WTC11 (cell line): ENCODE data around the gene TFCP2. TPM values are rescaled to one million over a fixed set of nuclear protein-coding genes. Genes with fewer than 3 reads are reported as not detected.

Source experiments
- ATAC-seq: fragments of 200-7000 bp; cut with Tn5 transposase; 2 replicates; pipeline ENCODE4 v1.10.0; 2021; ENCODE audit warnings: mild to moderate bottlenecking, moderate library complexity
- CTCF ChIA-PET: fragments of 300-600 bp; sonication (Branson Sonifier 250); formaldehyde crosslinking; loops from one replicate; lab custom pipeline; 2021; ENCODE audit warnings: antibody characterized with exemption; lab: Charles Lee
- POLR2A ChIA-PET: fragments of 350-600 bp; sonication (Branson Sonifier 250); formaldehyde crosslinking; loops from one replicate; lab custom pipeline; 2021; ENCODE audit warnings: antibody characterized with exemption; lab: Charles Lee
- DNase-seq: peaks from one replicate; pipeline ENCODE4 v3.0.0; 2021; ENCODE audit warnings: low spot score
- H3K27ac Mint-ChIP-seq: 2 replicates; pipeline ENCODE4 v1.8.0; 2021; ENCODE audit warnings: mixed read lengths
- H3K27me3 Mint-ChIP-seq: 2 replicates; pipeline ENCODE4 v1.8.0; 2021; ENCODE audit warnings: low read depth, mild to moderate bottlenecking, moderate library complexity, mixed read lengths
- H3K36me3 Mint-ChIP-seq: 2 replicates; pipeline ENCODE4 v1.8.0; 2021; ENCODE audit warnings: mixed read lengths
- H3K4me1 Mint-ChIP-seq: 2 replicates; pipeline ENCODE4 v1.8.0; 2022; ENCODE audit warnings: mixed read lengths
- H3K4me3 Mint-ChIP-seq: 2 replicates; pipeline ENCODE4 v1.8.0; 2021; ENCODE audit warnings: mild to moderate bottlenecking, moderate library complexity, mixed read lengths
- H3K9me3 Mint-ChIP-seq: 2 replicates; pipeline ENCODE4 v1.8.0; 2021; ENCODE audit warnings: mixed read lengths
- CREB1 ChIP-seq: sonication (generic); formaldehyde crosslinking; IDR thresholded peaks from 2 replicates; pipeline ENCODE4 v1.8.0; 2023; ENCODE audit warnings: mild to moderate bottlenecking, missing genetic modification reagents
- E2F1 ChIP-seq: sonication (generic); formaldehyde crosslinking; IDR thresholded peaks from 2 replicates; pipeline ENCODE4 v1.8.0; 2022; ENCODE audit warnings: mild to moderate bottlenecking, missing genetic modification reagents
- EMX1 ChIP-seq: fragments of 250-450 bp; sonication (Bioruptor Pico); IDR thresholded peaks from 2 replicates; pipeline ENCODE4 v1.8.0; 2021; ENCODE audit warnings: mild to moderate bottlenecking
- FOXK1 ChIP-seq: sonication (generic); formaldehyde crosslinking; IDR thresholded peaks from 2 replicates; pipeline ENCODE4 v1.8.0; 2022; ENCODE audit warnings: mild to moderate bottlenecking, moderate library complexity, missing genetic modification reagents
- GRHL2 ChIP-seq: fragments of 250-450 bp; sonication (Bioruptor Pico); IDR thresholded peaks from 2 replicates; pipeline ENCODE4 v1.8.0; 2022; ENCODE audit warnings: mild to moderate bottlenecking, moderate library complexity; ENCODE audit not compliant: insufficient replicate concordance, severe bottlenecking
- HMGA2 ChIP-seq: fragments of 250-450 bp; sonication (Bioruptor Pico); IDR thresholded peaks from 2 replicates; pipeline ENCODE4 v1.4.0; 2021; ENCODE audit warnings: mild to moderate bottlenecking, moderate library complexity
- IRF2 ChIP-seq: sonication (generic); formaldehyde crosslinking; IDR thresholded peaks from 2 replicates; pipeline ENCODE4 v1.8.0; 2022; ENCODE audit warnings: low read depth, missing genetic modification reagents, borderline replicate concordance
- MYBL2 ChIP-seq: sonication (generic); formaldehyde crosslinking; IDR thresholded peaks from 2 replicates; pipeline ENCODE4 v1.8.1; 2023; ENCODE audit warnings: mild to moderate bottlenecking, moderate library complexity, missing genetic modification reagents
- NFYB ChIP-seq: sonication (generic); formaldehyde crosslinking; conservative IDR thresholded peaks from 2 replicates; pipeline ENCODE4 v1.8.0; 2022; ENCODE audit warnings: low read depth, missing genetic modification reagents
- NR2C2 ChIP-seq: sonication (generic); formaldehyde crosslinking; IDR thresholded peaks from 2 replicates; pipeline ENCODE4 v1.8.0; 2022; ENCODE audit warnings: mild to moderate bottlenecking, missing genetic modification reagents
- OVOL2 ChIP-seq: fragments of 250-450 bp; sonication (Bioruptor Pico); IDR thresholded peaks from 2 replicates; pipeline ENCODE4 v1.9.0; 2021; ENCODE audit warnings: mild to moderate bottlenecking, borderline replicate concordance
- PREB ChIP-seq: sonication (generic); formaldehyde crosslinking; IDR thresholded peaks from 2 replicates; pipeline ENCODE4 v1.8.1; 2022; ENCODE audit warnings: mild to moderate bottlenecking, missing genetic modification reagents, moderate library complexity, borderline replicate concordance
- SMAD3 ChIP-seq: sonication (generic); formaldehyde crosslinking; IDR thresholded peaks from 2 replicates; pipeline ENCODE4 v1.8.0; 2022; ENCODE audit warnings: missing genetic modification reagents, mild to moderate bottlenecking, borderline replicate concordance
- SOX15 ChIP-seq: fragments of 250-450 bp; sonication (Bioruptor Pico); IDR thresholded peaks from 2 replicates; pipeline ENCODE4 v1.9.0; 2021; ENCODE audit warnings: mild to moderate bottlenecking
- TP53 ChIP-seq: sonication (generic); formaldehyde crosslinking; IDR thresholded peaks from 2 replicates; pipeline ENCODE4 v1.8.1; 2023; ENCODE audit warnings: mild to moderate bottlenecking, missing genetic modification reagents
- ZNF121 ChIP-seq: sonication (generic); formaldehyde crosslinking; IDR thresholded peaks from 2 replicates; pipeline ENCODE4 v1.8.0; 2023; ENCODE audit warnings: missing genetic modification reagents
- ZNF138 ChIP-seq: sonication (generic); formaldehyde crosslinking; conservative IDR thresholded peaks from 2 replicates; pipeline ENCODE4 v1.8.1; 2022; ENCODE audit warnings: mild to moderate bottlenecking, moderate library complexity, missing genetic modification reagents
- ZNF281 ChIP-seq: sonication (generic); formaldehyde crosslinking; IDR thresholded peaks from 2 replicates; pipeline ENCODE4 v1.8.0; 2023; ENCODE audit warnings: mild to moderate bottlenecking, missing genetic modification reagents
- ZNF317 ChIP-seq: sonication (generic); formaldehyde crosslinking; IDR thresholded peaks from 2 replicates; pipeline ENCODE4 v1.8.1; 2023; ENCODE audit warnings: low read depth, mild to moderate bottlenecking, moderate library complexity, missing genetic modification reagents, borderline replicate concordance
- ZNF416 ChIP-seq: fragments of 250-450 bp; sonication (Bioruptor Pico); IDR thresholded peaks from 2 replicates; pipeline ENCODE4 v1.9.0; 2021; ENCODE audit warnings: mild to moderate bottlenecking, inconsistent platforms
- total RNA-seq: library from RNA; stranded (reverse); gene quantifications from 3 replicates; pipeline ENCODE4 v1.2.3, GENCODE V29; 2021
- TF ChIP-seq, protein P1 (sequence below): sonication (generic); formaldehyde crosslinking; IDR thresholded peaks from 2 replicates; pipeline ENCODE4 v1.8.0; 2023; ENCODE audit warnings: missing genetic modification reagents
- TF ChIP-seq, protein P2 (sequence below): fragments of 250-450 bp; sonication (Bioruptor Pico); IDR thresholded peaks from 2 replicates; pipeline ENCODE4 v2.1.2; 2022; ENCODE audit warnings: mild to moderate bottlenecking, moderate library complexity
- TF ChIP-seq, protein P3 (sequence below): sonication (generic); formaldehyde crosslinking; IDR thresholded peaks from 2 replicates; pipeline ENCODE4 v1.8.0; 2022; ENCODE audit warnings: mild to moderate bottlenecking, missing genetic modification reagents

The TFCP2 gene
- total RNA-seq, 1 experiment from 2014 or later: 35.4 TPM

DNA sequence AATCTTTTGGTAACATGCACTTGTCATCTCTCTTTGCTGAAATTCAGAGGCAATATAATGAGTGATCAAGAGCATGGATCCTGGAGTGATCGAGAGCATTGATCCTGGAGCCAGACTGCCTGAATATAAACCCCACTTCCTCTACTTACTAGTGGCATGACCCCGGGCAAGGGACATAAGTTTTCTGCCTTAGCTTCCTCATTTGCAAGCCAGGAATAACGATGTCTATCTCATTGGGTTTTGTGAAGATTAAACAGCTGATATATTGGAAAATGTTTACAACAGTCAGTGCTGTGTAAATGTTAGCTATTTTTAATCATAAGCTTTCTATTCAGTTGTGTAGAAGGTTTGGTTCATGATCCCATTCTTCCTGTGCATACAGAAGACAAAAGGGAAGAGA, 87.2 kb downstream of the TFCP2 start:
- Mint-ChIP-seq H3K9me3 (no peaks in the 10 kb centered on the region), H3K27me3 (no peaks in the 10 kb centered on the region), H3K36me3 (no peaks in the 10 kb centered on the region), H3K4me3 (no peak overlapping the region), H3K4me1 (peaks cover 19% of the 10 kb centered on the region), H3K27ac (no peak overlapping the region)
- ChIA-PET CTCF (no interaction called here), POLR2A (no interaction called here)
- TF ChIP-seq OVOL2 (CRISPR knock-in tag): no peak
- no peak for TF ChIP-seq EMX1 (CRISPR knock-in tag)
- no peak for TF ChIP-seq MYBL2 (CRISPR knock-in tag)
- TF ChIP-seq HMGA2: no peak
- TF ChIP-seq IRF2 (CRISPR knock-in tag): no peak
- no peak for TF ChIP-seq ZNF121 (CRISPR knock-in tag)
- no peak for TF ChIP-seq PREB (CRISPR knock-in tag)
- TF ChIP-seq ZNF317 (CRISPR knock-in tag): no peak
- ATAC-seq (no peak), DNase-seq (no peak)

DNA sequence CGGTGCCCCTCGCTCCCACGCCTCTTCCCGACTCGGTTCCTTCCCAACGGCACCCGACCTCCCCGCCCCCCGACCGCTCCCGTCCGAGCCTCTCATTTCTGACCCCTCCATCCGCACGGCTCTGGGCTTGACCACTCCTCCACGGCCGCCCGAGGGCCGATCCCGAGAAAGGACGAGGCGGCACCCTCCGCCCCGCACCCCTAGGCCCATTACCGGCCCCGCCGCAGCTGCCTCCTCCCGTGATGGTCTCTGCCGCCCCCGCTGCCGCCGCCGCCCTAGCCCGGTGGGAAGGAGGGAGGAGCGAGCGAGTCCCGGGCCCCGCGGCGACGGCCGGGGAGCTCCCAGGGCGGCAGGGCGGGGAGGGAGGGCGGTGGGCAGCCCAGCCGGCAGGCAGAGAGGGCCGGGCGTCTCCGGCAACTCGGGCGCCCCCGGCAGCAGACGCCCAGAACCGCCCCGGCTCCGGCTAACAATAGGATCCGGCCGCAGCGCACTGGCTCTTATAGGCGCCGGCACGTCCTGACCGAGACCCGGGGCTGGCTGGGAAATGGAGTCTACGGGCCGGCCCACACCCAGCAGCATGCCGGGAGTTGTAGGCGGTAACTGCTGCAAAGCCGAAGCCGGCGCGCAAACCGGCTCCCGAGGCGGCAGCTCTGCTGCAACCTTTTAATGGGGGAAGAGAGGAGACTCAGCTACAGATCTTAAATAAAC, 89.7 kb downstream of the TFCP2 start, which contains the start of gene CSRNP2:
Gene CSRNP2, minus strand, starts transcription at position 471 of the 708 bp plus-strand sequence. CDS start 7,035 bp downstream, outside the sequence.
- CTCF ChIA-PET: interaction anchor here (0.6 to 1.6 kb wide), 6 partner anchors 9 to 1261 kb away, joined by 3 to 6 read pairs (median 4); partner anchors contain the start of gene POU6F1
- peaks cover 3% of the 10 kb centered on the region for H3K36me3 Mint-ChIP-seq
- TF ChIP-seq TP53 (CRISPR knock-in tag): 0 out of 2 replicates have a peak, but pooled peaks have one; percentile 65
- no peak for TF ChIP-seq SMAD3 (CRISPR knock-in tag)
- TF ChIP-seq, protein P1, sequence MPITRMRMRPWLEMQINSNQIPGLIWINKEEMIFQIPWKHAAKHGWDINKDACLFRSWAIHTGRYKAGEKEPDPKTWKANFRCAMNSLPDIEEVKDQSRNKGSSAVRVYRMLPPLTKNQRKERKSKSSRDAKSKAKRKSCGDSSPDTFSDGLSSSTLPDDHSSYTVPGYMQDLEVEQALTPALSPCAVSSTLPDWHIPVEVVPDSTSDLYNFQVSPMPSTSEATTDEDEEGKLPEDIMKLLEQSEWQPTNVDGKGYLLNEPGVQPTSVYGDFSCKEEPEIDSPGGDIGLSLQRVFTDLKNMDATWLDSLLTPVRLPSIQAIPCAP (CRISPR knock-in tag): 0 out of 2 replicates have a peak, but pooled peaks have one; percentile 69
- TF ChIP-seq NFYB (CRISPR knock-in tag): no peak; the same call in 1 of the 2 replicates
- peak; percentile 77; the same call in 1 of the 2 replicates for TF ChIP-seq MYBL2 (CRISPR knock-in tag)
- 0 out of 2 replicates have a peak, but pooled peaks have one; percentile 50 for TF ChIP-seq EMX1 (CRISPR knock-in tag)
- TF ChIP-seq, protein P2, sequence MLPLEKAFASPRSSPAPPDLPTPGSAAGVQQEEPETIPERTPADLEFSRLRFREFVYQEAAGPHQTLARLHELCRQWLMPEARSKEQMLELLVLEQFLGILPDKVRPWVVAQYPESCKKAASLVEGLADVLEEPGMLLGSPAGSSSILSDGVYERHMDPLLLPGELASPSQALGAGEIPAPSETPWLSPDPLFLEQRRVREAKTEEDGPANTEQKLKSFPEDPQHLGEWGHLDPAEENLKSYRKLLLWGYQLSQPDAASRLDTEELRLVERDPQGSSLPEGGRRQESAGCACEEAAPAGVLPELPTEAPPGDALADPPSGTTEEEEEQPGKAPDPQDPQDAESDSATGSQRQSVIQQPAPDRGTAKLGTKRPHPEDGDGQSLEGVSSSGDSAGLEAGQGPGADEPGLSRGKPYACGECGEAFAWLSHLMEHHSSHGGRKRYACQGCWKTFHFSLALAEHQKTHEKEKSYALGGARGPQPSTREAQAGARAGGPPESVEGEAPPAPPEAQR (CRISPR knock-in tag): no peak
- 0 out of 2 replicates have a peak, but pooled peaks have one; percentile 59 for TF ChIP-seq NR2C2 (CRISPR knock-in tag)
- TF ChIP-seq FOXK1 (CRISPR knock-in tag): peak; percentile 57; the same call in 1 of the 2 replicates
- peak; percentile 18; the same call in 1 of the 2 replicates for TF ChIP-seq E2F1 (CRISPR knock-in tag)
- no peak for TF ChIP-seq SOX15 (CRISPR knock-in tag)
- no peak for TF ChIP-seq GRHL2 (CRISPR knock-in tag)
- peak; percentile 60; the same call in 1 of the 2 replicates for TF ChIP-seq ZNF138 (CRISPR knock-in tag)
- no peak for TF ChIP-seq ZNF281 (CRISPR knock-in tag)
- TF ChIP-seq, protein P3, sequence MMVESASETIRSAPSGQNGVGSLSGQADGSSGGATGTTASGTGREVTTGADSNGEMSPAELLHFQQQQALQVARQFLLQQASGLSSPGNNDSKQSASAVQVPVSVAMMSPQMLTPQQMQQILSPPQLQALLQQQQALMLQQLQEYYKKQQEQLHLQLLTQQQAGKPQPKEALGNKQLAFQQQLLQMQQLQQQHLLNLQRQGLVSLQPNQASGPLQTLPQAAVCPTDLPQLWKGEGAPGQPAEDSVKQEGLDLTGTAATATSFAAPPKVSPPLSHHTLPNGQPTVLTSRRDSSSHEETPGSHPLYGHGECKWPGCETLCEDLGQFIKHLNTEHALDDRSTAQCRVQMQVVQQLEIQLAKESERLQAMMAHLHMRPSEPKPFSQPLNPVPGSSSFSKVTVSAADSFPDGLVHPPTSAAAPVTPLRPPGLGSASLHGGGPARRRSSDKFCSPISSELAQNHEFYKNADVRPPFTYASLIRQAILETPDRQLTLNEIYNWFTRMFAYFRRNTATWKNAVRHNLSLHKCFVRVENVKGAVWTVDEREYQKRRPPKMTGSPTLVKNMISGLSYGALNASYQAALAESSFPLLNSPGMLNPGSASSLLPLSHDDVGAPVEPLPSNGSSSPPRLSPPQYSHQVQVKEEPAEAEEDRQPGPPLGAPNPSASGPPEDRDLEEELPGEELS (CRISPR knock-in tag): no peak
- no peak for TF ChIP-seq PREB (CRISPR knock-in tag)
- peak; percentile 44; the same call in 1 of the 2 replicates for TF ChIP-seq ZNF416 (CRISPR knock-in tag)
- TF ChIP-seq OVOL2 (CRISPR knock-in tag): 0 out of 2 replicates have a peak, but pooled peaks have one; percentile 43
- no peak for TF ChIP-seq CREB1

More for the DNA sequence above, 89.7 kb downstream of the TFCP2 start, which contains the start of gene CSRNP2:
- peaks cover 19% of the 10 kb centered on the region for H3K4me1 Mint-ChIP-seq
- no peaks in the 10 kb centered on the region for H3K9me3 Mint-ChIP-seq
- POLR2A ChIA-PET: interaction anchor here (0.6 to 2.4 kb wide), 28 partner anchors 9 to 1741 kb away, joined by 3 to 24 read pairs (median 4); partner anchors contain the start of genes DAZAP2, POU6F1, SLC11A2 and TFCP2
- no peaks in the 10 kb centered on the region for H3K27me3 Mint-ChIP-seq
- H3K27ac Mint-ChIP-seq: peak within 1 kb of the TSS; percentile 95
- ATAC-seq (peak; percentile 97), DNase-seq (peak; percentile 98)
- peak within 1 kb of the TSS; percentile 99 for H3K4me3 Mint-ChIP-seq
